RKO (cell line): ENCODE measurements around the gene GIN1.
"Not testable (repeated sequence)": the region's sequence is repeated elsewhere in the genome, so short reads cannot be mapped to it uniquely, and the experiment has no call there.

ENCODE experiments used
- DNase-seq: peaks from one replicate; pipeline ENCODE4 v3.0.0-alpha.2; 2016; ENCODE audit warnings: low spot score

Gene GIN1, protein sequence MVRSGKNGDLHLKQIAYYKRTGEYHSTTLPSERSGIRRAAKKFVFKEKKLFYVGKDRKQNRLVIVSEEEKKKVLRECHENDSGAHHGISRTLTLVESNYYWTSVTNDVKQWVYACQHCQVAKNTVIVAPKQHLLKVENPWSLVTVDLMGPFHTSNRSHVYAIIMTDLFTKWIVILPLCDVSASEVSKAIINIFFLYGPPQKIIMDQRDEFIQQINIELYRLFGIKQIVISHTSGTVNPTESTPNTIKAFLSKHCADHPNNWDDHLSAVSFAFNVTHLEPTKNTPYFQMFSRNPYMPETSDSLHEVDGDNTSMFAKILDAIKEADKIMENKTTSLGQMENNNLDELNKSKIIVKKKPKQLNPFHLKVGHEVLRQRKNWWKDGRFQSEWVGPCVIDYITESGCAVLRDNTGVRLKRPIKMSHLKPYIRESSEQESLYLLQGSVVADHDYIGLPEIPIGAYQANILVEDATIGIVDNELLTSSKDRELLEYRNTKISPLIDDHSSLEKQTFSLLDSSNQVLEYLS

DNA sequence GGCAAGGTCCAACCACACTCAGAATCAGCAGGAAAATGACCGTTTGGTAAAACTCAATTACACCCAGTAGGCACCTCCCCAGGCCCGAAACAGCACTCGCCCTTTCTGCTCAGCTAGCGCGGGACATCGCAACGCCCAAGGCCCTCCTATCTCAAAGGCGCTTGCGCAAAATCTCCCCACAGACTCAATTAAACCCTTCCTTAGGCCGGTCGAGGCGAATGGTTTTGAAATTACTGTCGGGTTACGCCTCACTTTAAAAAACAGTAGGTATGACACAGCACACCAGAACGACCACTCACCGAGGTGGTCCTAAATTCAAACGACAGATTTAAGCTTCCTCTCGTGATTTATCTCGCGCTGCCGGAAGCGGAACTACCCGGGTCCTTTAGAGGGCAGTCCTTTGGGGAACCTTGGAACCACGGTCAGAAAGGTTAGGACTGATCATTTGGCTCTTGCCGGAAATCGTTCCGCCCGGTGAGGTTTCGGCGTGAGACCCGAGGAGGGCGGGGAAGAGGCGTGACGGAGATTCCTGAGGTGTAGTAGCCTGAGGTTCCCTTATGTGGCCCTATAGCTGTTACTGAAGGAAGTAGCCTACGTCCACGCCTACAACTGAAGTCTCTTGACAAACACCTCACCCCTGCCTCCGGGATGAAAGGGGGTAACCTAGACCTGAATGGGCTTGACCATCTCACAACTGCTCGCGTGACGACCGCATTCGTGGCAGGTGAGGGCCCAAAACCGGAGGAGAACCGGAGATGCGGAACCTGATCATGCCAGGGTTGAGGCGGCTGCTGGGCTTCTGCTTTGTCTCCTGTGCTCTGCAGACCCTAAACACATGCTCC, at the start of gene GIN1, which contains the start of gene PPIP5K2:
GIN1 (minus strand) TSS at position 374 of the 842 bp plus-strand sequence. CDS start 11,431 bp downstream, outside the sequence.
PPIP5K2 (plus strand) TSS at position 537 of the 842 bp plus-strand sequence. CDS start 9,289 bp downstream, outside the sequence.
- peak; percentile 98 for DNase-seq

DNA sequence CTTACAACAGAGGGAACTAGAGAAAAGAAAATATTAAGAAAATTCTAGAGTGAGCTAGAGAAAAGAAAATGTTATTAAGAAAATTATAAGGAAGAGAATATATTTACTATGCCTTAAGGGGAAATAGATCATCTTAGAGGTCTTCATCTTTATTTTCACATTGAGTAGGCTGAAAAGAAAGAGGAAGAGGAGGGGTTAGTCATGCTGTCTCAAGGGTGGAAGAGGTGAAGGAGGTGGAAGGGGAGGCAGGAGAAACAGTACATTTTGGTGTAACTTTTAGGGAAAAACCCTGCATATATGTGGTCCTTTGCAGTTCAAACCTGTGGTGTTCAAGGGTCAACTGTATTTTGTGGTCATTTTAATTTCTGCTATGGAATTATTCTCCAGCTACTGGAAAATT, 46.8 kb upstream of the GIN1 start:
- DNase-seq = no peak

DNA sequence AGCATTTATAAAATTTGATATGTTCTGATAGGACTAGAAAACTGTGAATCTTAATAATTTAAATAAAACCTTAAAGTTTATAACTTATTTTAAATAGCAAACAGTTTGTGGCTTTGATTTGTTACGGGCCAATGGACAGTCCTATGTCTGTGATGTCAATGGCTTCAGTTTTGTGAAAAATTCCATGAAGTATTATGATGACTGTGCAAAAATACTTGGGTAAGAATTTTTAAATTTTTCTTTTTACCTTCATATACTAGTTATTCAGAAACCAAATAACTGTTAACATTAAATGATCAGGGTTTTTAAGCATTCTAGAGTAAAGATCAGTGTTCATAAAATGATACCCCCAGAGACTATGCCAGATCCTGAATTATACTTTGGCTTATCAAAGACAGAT, 31.2 kb upstream of the GIN1 start:
- DNase-seq = no peak

DNA sequence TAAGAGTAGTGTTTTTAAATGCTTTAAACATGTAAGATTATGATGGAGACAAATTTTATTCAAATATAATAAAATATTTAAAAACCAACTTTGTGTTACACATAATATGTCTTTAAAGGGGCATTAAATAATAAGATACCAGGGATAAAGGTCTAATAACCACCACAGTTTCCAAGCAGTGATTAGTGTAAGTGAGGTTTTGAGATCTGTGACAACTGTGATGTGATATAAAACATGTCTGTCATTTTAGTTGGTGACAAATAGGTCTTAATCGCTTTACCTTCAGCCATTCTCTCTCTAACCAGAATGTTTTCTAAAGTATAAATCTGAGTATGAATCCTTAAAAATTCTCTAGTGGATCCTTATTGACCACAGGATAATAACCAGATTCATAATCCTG, 28.3 kb upstream of the GIN1 start:
- DNase-seq = no peak

DNA sequence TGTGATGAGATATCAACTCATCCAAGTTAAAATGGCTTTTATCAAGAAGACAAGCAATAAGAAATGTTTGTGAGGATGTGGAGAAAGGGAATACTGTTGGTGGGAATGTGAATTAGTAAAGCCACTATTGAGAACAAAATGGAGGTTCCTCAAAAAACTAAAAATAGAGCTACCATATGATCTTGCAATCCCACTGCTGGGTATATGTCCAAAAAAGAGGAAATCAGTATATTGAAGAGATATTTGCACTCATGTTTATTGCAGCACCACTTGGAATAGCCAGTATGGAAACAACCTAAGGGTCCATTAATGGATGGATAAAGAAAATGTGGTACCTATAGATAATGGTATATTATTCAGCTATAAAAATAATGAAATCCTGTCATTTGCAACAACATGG, 25.3 kb upstream of the GIN1 start:
- DNase-seq = no peak

DNA sequence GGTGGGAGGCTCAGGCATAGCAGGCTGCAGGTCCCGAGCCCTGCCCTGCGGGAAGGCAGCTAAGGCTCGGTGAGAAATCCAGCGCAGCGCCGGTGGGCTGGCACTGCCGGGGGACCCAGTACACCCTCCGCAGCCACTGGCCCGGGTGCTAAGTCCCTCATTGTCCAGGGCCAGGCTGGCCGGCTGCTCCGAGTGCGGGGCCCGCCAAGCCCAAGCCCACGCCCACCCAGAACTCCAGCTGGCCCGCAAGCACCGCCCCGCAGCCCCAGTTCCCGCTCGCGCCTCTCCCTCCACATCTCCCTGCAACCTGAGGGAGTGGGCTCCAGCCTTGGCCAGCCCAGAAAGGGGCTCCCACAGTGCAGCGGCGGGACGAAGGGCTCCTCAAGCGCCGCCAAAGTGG, 22.2 kb upstream of the GIN1 start:
- DNase-seq = not testable (repeated sequence)

DNA sequence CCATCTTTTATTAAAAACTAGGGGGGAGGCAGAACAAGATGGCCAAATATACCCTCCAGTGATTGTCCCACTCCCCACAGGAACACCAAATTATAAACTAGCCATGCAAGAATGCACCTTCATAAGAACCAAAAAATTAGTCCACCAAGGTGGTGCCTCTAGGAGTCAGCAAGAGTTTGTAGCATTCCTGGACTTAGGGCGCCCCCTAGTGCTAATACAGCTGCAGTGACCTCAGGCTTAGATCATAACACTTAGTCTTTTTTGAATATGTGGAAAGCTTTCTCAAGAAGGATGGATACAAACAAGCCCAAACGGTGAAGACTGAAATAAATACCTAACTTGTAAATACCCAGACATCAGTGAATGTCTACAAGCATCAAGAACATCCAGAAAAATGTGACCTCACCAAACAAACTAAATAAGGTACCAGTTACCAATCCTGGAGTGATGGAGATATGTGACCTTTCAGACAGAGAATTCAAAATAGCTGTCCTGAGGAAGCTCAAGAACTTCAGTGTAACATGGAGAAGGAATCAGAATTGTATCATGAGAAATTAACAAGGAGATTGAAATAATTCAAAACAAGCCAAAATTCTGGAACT, 19.4 kb upstream of the GIN1 start:
- DNase-seq = peak; percentile 68

DNA sequence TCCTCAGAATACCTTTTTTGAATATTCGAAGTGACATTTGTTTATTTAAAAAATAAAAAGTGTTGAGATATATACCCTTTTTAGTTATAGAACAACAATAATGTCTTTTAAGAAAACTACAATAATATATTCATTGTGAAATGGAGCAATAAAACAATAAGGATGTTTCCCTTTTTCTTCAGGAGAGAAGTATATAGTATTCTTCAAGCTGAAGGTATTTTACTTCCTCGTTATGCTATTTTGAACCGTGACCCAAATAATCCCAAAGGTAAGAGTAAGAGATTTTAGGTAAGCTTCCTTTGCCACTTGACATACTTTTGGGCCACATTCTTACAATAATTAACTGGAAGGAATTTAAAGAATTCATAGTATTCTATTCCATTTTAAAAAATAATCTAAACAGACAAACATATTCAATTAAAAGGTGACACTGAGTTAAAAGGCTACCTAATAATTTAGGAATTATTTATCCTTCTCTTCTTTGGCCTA, 18.3 kb upstream of the GIN1 start:
- no peak for DNase-seq

DNA sequence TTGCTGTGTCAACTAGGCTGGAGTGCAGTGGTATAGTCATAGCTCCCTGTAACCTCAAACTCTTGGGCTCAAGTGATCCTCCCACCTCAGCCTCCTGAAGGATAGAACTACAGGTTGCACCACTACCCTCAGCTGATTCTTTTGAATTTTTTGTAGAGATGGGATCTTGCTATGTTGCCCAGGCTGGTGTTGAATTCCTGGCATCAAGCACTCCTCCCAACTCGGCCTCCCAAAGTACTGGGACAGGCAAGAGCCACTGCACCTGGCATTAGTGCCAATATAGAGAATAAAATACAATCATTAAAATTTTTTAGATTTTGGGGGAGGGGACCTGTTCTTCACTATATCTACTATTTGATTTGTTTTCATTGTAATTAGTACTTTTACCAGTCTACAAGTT, 15.5 kb upstream of the GIN1 start:
- DNase-seq = no peak

DNA sequence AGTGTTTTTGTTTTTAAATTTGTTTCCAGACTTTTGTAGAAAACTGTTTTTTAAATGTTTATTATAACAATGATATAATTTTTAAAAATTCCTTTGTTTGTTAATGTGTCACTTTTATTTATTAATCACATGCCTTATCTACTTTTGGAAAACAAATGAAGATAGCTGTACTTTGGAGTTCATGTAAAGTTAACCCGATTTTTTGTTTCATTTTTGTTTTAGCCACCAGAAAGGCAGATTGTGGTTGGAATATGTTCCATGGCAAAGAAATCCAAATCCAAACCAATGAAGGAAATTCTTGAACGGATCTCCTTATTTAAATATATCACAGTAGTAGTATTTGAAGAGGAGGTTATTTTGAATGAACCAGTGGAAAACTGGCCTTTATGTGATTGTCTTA, 13.3 kb upstream of the GIN1 start:
- no peak for DNase-seq

DNA sequence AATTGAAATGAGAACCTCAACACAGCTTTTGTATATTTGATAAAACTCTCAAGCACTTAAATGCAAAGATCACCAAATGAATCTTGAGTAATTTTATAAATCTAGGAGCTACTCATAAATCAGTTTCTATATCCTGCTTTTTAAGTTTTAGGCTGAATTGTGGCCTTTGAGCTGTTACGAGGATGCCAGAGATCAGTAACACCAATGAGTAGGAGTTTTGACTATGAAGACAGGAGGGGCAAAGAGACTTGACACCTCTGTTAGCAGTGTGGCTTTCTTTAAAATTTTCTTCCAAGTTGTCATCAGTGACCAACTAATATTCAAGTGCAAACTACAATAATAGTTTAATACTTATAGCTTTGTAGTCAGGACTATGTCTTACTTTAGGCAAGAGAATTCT, 12.7 kb upstream of the GIN1 start:
- no peak for DNase-seq

DNA sequence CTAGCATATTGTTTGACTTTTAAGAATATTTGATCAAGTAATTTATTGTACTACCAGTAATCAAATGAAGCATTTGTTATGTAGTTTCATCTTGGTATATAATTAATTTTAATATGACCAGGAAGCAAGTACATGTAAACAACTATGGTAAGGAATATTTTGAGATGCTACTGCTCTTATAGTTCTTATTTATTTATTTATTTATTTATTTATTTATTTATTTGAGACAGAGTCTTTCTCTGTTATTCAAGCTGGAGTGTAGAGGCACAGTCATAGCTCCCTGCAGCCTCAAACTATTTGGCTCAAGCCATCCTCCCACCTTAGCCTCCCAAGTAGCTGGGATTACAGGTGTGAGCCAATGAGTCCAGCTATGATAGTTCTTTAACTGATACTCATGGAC, 8.3 kb upstream of the GIN1 start:
- DNase-seq = no peak

DNA sequence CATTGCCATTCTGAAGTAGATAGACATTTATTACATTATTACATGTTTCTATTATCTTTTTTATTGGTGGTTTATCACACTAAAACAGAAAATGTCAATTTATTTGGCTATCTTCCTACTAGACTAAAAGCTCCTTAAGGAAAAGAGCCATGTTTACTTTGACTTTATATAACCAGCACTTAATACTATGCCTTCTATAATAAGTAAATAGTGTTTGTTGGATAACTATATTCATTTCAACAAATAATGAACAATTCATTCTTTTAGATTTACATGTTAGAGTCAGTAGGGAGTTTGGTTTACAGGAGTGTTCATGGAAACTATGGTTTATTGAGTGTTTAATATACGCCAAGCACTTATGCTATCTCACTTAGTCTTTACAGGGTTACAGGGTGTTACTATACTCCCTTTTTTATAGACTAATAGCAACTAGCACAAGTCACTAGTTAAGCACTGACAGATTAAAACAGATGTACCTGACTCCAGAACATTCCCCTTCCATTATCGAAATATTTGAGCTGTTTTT, 7.4 kb upstream of the GIN1 start:
- DNase-seq = no peak

DNA sequence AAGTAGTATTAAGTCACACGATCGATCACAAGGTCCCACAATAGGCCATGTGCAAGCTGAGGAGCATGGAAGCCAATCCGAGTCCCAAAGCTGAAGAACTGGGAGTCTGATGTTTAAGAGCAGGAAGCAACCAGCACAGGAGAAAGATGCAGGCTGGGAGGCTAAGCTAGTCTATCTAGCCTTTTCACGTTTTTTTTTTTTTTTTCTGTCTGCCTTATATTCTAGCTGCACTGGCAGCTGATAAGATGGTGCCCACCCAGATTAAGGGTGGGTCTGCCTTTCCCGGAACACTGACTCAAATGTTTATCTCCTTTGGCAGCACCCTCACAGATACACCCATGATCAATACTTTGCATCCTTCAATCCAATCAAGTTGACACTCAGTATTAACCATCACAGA, 6.6 kb upstream of the GIN1 start:
- DNase-seq = no peak

DNA sequence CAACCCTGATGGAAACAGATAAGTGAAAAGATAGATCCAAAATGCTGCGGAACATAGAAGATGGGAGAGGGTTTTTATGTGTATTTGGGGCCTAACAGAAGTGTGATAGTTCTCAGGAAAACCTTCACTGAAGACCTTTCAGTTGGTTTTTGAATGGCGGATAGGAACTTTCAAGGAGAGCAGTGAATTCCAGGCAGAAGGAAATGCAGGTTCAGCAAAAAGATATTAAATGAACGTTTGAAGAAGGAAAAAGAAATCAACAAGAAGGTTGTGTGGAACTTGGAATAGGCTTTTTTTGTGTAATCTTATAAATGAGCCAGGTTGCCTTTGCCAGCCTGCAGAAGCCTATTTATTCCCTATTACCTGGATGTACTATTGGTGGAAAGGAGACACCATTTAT, 2.3 kb upstream of the GIN1 start:
- no peak for DNase-seq

DNA sequence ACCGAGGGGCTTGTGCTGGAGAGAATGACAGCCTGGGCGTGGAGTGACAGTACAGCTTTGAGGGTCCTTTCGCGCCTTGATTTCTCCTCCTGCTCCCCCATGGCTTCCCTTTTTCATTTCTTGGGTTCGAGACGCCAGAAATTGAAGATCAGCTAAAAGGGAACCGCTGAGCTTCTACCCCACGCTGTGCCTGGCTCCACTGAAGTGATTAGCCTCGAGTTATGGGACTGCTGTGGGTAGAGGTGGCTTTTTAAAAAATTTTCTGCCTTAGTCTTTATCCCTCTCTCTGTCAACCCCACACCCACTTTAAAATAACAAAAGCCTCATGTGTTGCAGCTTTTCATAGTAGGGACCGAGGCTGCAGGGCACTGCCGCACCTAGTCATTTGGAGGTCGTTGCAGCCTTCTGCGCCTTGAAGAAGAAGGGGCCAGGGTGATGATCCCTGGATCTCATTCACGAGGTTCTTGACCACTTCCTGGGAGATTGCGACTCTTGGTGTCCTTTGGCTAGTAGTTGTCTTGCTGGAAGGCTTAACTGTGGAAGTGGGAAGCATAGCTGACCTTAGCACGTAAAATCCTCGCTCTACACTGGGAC, 766 bp upstream of the GIN1 start:
- DNase-seq = peak; percentile 65

DNA sequence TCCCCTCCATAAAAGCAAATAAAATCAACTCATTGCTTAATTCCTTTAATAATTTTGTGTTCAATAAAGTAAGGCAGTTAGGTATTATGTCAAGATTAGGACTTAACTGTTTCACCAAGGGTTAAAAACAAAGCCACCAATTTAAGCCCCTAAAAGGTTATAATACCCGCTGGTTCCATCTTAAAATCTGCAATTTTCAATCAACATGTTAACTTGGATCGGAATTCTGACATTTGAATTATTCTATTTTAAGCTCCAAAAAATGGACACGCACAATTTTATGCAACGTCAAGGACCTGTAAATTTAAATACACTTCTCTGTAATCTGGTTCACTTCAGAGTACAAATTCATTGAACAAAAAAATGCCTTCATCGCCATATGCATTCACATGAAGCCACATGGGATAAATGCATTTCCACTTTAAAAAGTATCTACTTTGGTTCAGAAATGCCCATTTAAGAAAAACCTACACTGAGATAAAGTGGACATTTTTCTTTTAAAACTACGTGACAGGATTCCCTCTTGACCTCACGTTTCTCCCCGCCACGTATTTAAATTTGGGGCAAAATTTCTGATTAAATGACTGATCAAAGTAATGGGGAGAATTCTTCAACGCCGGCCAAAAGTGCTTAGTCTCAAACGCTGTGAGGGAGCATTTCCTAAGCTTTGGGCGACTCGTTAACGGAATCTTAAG, 721 bp downstream of the GIN1 start:
- peak; percentile 43 for DNase-seq

DNA sequence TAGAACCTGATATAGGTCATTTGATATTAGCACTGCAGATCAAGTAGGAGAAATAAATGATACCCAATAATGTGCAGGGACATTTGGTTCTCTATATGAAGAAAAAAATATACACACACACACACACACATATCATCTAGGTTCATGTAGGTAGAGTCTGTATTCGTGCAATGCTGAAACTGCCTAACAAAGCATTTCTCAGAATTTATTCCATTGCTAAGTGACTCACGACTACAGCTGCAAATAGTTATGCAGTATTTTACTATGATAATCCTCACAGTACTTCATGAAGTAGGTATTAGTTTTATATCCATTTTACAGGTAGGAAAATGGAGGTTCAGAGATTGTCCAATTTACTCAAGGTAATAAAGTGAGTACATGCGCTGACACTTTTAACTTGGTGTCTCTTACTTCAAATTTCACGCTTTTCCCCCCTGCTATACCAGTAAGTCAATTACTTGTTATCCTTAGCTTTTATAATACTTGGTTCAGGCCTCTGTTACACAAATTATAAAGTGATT, 2.4 kb downstream of the GIN1 start:
- DNase-seq = peak; percentile 15

DNA sequence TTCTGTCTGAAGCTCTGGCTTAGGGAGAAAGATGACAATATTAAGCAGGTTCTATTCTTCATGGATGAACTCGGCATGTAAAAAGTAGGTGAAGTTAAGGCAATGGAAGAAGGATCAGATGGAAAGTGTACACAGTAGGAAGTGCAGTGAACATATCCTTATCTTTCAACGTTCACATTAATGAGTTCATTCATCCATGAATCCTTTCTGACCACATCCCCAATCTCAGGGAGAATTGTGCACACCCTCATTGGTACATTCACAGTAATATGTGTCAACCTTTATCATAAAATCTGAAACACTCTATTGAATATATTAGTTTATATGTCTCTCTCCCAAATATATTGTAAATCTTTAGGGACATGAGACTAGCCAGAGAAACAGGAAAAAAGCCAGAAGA, 5.5 kb downstream of the GIN1 start:
- no peak for DNase-seq

DNA sequence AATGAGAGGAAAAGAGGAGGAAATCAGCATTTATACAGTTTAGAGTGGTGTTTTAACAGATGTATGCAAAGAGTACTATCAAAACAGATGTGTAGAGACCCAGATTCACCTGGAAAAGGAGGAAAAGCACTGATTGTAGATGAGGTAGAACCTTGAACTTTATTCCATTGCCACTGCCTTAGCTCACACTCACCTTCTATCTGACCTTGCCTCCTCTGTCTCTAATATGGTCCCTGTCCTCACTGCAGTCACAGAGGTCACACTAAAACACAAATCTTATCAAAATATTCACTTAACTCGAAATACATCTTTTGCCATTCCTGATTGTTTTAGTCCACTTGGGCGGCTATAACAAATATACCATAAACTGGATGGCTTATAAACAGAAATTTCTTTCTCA, 7.0 kb downstream of the GIN1 start:
- DNase-seq = no peak

DNA sequence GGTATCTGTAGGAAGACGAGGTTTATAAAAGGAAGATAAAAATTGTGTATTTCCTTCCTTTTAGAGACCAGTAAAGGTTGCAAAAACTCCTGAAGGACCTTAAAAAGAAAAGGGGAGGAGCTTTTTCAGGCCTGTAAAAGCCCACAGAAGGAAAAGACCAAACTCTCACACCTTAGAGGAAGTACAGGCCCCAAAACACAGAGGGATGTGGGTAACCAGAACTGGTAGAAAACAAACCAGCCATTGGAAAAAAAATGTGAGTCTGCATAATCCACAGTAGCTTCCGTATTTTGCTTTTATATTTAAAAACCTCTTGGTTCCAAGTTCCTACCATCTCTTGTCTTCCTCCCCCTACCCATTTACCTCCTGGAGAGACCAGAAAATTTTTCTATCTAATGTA, 8.5 kb downstream of the GIN1 start:
- no peak for DNase-seq
